A549 treated with AZD9567 at 1 μM for 4 hours (cell line): ENCODE data around the gene GRXCR2. TPM values are rescaled to one million over a fixed set of nuclear protein-coding genes. Genes with fewer than 3 reads are reported as not detected.

Experiments
- total RNA-seq: library from RNA; stranded (reverse); fragments of 200-300 nt; extraction: Qiagen RNA extraction; gene quantifications from 5 replicates; pipeline ENCODE4 v1.2.3, GENCODE V29; 2022; ENCODE audit not compliant: insufficient read depth

The GRXCR2 gene
- total RNA-seq = not detected in 5 replicates

GRCh38 chr5:145872914-145873313 lies at the start of gene GRXCR2:
GRXCR2 (minus strand) TSS chr5:145873014; CDS start chr5:145872968, 46 bp downstream.

GRCh38 chr5:145834917-145835847 lies 37.6 kb downstream of the GRXCR2 start, which contains the start of gene PRELID2:
PRELID2 (minus strand) TSS chr5:145835342; CDS start chr5:145835251, 91 bp downstream.

Other genes starting within 250 kb of the GRXCR2 start
- 7.1 to 8.8 TPM (median 7.3 TPM) in 5 replicates for gene PRELID2, start 37.7 kb downstream of the GRXCR2 start, total RNA-seq
- gene SH3RF2, start 63.6 kb upstream of the GRXCR2 start, total RNA-seq = 1.7 to 2.3 TPM (median 1.8 TPM) in 5 replicates
- gene PLAC8L1, start 232.6 kb upstream of the GRXCR2 start, total RNA-seq = 0.21 to 0.24 TPM in 2 of 5 replicates, not detected in the others